DOHH2 (cell line): ENCODE data around the gene KCNJ4.

ENCODE experiments used
- CTCF ChIP-seq: fragments of 200-600 bp; sonication (generic); IDR thresholded peaks from one replicate; pipeline ENCODE4 v1.5.1; 2014; ENCODE audit warnings: antibody characterized with exemption, mild to moderate bottlenecking, low read depth, low read length; ENCODE audit not compliant: poor library complexity, severe bottlenecking
- EZH2phosphoT487 ChIP-seq: fragments of 200-600 bp; sonication (generic); IDR thresholded peaks from 2 replicates; pipeline ENCODE4 v1.6.1; 2017; ENCODE audit warnings: borderline replicate concordance, mild to moderate bottlenecking, antibody characterized with exemption, low read length, moderate library complexity, mixed read lengths

GRCh38 chr22:38454353-38455075, 485 bp downstream of the KCNJ4 start:
- TF ChIP-seq CTCF, result no peak
- no peak for TF ChIP-seq EZH2phosphoT487
